ENCODE data around the gene ZSWIM5.

DNA sequence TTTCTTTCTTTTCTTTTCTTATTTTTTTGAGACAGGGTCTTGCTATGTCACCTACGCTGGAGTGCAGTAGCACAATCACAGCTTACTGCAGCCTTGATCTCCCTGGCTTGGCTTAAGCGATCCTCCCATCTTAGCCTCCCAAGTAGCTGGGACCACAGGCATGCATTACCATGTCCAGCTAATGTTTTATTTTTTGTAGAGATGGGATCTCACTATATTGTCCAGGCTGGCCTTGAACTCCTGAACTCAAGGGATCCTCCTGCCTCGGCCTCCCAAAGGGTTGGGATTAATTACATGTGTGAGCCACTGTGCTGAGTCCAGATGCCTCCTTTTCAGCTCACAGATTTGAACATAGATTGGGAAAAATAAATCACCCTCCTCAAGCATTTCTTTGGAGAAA, 98.6 kb downstream of the ZSWIM5 start:
- TF ChIP-seq POLR2AphosphoS5 (IDR thresholded peaks at IDR 0.05; ENCODE audit: borderline replicate concordance, low read depth, low read length) (no peak), FOXP2 (optimal IDR thresholded peaks at IDR 0.05; ENCODE audit: control extremely low read depth, extremely low read length, insufficient read depth) (no peak)
